Hippocampal formation (tissue), 2 donors: Measurements from ENCODE around the gene TEX26.

ENCODE experiments used
- DNase-seq, 2 donors: peaks; one replicate each; lab custom pipeline; 2025; lab: John Stamatoyannopoulos, UW

Gene TEX26

DNA sequence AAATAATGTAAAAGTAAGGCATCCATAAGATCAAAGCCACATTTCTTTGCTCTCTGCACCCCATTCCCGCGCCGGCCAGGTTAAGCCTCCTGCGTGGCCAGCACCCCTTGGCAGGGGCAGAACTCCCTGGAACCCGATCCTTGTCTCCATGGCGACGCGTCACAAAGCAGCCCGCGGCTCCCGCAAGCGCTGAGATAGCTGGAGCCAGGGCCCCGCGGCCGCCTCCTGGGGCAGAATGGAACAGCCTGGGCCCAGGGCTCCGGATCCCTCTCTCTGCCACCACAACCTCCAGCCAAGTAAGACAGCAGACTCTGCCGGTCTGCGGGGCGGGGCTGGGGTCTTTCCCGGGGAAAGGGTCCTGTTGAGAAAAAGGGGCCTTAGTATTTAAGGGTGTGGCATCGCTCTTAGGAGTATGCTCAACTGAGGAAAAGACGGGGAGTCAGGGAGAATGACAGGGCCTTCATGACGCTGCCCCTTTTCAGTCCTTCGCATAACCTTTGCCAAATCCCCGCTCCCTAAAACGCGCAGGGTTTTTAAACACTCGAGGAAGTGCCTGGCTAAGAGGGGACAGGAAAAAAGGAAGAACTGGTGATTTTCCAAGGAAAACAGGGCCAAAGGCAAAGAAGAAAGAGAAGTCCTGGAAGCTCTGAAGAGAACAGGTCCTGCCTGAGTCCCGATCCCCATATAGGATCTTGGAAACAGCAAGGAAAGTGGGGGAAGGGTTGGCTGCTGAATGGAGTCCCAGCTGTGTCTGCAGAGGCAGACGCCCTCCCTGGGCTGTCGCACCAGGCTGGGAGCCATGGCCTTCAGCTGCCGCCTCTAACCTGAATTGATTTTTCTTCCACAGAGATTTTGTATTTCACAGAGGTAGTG is at the start of gene TEX26:
TSS of gene TEX26 (plus strand) at position 176 of the 873 bp plus-strand sequence. CDS start at position 236, 60 bp downstream.
- no peak for DNase-seq

- DNase-seq, result no peak
Observed at GRCh38 chr13:30882996-30883766, 49.3 kb upstream of the TEX26 start.

DNA sequence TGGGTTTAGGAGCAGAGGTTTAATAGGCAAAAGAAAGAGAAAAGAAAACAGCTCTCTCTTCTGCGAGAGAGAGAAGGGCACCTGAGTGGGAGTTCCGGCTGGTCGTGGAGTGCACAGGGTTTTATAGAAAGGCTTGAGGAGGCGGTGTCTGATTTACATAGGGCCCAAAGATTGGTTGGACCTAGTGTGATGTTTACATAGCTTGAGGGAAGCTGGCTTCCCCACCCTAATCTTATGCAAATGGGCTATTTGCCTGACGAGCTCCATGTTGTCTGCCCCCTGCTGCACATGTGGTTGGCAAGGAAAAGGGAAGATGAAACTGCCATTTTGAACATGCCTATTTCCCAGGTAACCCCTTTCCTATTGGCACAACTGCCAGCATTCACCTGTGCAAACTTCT is 47.9 kb upstream of the TEX26 start:
- no peak for DNase-seq

DNA sequence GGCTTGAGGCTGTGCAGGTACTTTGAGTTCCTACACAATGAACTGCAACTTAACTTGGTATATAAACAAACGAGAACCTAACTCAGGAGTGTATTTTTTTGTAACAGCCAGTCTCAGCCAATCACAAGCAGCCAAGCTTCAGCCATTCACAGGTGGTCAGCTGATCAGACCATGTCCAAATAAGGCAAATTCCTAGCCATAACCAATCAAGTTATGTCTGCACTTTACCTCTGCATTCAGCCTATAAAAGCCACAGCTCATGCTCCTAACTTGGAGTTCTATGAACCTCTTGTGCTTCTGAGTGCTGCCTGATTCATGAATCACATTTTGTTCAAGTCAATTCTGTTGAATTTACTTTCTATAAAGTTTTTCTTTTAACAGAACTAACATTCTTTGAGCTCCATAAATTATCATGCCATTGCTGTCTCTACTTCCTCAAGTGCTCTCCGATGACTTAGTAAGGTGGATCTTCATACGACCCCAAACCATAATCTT is 43.2 kb upstream of the TEX26 start:
- no peak for DNase-seq

DNA sequence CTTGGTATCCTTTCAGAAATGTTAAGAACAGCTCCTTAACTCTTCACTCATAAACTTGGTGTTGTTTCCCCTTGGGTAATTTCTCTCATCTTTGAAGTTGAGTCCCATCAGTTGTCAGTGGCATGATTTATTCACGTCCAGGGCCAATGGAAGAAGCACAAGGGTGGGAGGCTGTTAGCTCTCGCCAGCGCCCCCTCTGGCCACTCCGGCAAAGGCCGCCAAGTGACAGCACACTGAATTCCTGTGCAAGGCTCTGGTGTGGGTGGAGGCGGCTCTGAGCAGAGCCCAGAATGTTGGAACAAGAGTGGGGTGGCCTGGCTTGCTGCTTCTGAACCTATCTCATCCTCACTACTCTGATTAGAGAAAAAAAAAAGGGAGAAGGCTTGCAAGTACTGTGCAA is 39.5 kb upstream of the TEX26 start:
- DNase-seq, result no peak

DNA sequence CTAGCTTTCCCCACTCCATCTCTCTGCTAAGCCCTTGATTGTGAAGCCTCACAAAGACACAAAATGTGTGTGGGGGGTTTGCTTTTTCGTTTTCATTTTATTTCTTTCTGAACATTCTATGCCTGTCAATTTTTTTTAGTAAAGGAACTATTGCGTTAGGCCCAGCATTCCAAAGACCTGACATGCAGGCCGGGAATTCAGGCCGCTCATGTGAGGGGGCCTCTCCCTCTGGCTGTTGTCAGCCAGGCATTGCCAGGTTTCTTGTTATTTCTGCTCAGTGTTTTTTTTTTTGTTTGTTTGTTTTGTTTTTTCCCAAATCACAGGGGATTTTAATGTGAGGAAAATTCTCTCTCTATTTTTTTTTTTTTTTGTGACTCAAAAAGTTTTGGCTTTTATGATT is 36.7 kb upstream of the TEX26 start:
- no peak for DNase-seq

- DNase-seq, result no peak
Observed at GRCh38 chr13:30898070-30898469, 34.4 kb upstream of the TEX26 start.

DNA sequence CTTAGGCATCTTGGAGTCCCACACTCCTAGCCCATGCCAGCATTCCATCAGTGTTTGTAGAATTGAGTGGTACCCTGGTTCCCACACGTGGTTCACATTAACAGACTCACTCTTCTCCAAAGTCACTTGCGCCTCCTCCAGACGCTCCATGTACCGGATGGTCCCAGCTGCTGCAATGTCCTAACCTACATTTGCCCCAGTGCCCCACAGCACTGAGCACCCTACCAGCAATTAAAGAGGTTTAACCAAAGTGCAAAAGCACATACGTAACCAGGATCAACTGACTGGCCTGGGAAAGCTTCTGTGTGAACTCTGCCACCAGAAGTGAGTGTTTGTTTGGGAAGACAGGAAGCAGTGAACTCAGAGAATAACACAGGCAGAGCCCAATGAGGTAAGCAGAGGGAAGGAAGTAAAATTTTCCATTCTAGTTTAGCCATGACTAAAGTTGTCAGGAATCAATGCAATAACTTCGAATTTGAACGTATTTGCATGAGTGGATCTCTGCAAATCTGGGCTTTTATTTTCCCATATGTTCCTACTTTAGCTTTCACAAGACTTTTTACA is 33.7 kb upstream of the TEX26 start:
- no peak for DNase-seq

DNA sequence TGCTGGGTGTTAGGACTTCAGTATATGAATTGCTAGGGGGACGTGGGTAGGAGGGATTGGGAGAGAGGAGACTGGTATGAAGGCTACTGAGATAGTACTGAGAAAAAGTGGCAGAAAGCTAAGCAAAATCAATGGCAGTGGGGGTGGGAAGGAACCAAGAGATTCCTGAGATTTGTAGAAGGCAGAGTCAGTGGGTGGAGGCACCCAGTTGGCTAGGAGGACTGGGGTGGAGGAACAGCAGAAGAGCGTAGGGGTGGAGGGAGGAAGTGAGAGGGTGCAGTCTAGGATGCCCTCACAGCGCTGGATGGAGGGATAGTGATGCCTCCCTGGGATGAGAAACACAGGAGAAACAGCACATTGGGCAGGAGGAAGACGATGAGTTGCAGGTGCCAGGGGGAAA is 32.0 kb upstream of the TEX26 start:
- DNase-seq, result no peak

- DNase-seq, result no peak
Observed at GRCh38 chr13:30900952-30901749, 31.3 kb upstream of the TEX26 start.

DNA sequence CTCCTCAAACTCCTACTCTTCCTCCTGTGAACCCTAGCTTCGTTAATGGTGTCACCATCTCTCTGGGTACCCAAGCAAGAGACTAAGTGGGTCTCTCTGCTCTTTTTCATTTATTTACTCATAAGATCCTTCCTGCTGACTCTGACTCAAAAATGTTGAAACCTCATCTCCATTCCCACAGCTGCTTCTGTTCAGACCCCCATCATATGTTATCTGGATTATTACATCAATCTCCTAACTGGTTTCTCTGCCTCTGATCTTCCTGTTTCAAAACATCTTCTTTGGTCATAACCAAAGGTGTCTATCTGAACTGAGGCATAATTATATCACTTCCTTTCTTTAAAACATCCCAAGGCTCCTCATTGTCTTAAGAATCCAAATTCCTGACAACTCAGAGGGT is 28.4 kb upstream of the TEX26 start:
- no peak for DNase-seq

DNA sequence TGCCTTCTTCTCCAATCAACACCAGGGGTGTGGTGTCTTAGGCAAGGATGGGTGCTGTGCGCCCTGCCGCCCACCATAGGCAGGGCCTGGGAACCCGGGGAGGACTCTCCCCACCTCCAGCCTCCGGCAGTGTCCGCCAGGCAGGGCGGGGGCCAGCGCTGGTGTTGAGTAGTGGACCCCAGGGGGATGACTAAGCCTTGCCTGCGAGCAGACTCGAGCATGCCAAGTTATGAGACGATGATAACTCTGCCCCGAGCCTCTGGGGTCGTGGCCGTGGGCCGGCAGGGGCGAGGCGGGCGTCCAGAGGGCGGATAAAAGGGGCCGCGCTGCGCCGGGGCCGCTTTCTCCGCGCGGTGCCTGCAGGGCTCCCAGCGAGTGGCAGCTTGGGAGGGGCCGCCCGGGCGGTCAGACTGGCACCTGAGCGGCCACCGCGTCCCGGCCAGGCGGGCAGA is 26.5 kb upstream of the TEX26 start, which contains the start of gene MEDAG:
TSS of gene MEDAG (plus strand) at position 340 of the 452 bp plus-strand sequence. CDS start 245 bp downstream, outside the sequence.
- no peak for DNase-seq

GRCh38 chr13:30906411-30907051 is 25.9 kb upstream of the TEX26 start:
- no peak for DNase-seq

DNA sequence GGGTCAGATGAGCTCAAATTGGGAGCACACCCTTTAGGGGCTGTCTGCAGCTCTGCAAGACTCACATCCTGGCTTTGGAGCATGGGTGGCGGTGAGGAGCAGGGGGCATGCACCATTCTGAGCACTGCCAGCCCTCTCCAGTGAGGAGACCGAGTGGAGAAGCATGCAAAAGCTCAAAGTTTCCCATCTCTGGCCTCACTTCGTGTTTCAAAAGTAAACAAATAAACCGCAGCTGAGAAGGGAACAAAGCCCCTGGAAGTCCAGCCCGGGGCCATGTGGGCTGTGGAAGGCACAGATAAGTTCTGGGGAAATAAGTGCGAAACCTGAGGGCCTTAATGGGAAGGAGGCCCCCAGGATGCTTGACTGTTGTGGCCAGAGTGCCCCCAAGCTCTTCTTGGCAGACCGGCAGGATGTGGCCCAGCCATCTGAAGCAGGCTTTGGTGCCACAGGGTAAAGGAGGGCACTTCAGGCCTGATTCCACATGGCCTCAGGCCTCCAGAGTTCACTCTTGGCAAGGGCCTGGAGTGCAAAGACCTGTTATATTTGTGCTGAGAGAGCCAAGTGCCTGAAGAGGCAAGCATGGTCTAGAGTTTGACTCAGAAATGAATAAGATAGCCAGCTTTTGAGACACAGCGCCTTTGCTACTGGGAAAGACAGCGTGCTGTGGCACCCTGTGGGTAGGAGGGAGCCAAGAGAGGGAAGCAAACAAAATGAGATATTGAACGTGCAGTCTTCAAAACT is 25.2 kb upstream of the TEX26 start:
- DNase-seq, result no peak

DNA sequence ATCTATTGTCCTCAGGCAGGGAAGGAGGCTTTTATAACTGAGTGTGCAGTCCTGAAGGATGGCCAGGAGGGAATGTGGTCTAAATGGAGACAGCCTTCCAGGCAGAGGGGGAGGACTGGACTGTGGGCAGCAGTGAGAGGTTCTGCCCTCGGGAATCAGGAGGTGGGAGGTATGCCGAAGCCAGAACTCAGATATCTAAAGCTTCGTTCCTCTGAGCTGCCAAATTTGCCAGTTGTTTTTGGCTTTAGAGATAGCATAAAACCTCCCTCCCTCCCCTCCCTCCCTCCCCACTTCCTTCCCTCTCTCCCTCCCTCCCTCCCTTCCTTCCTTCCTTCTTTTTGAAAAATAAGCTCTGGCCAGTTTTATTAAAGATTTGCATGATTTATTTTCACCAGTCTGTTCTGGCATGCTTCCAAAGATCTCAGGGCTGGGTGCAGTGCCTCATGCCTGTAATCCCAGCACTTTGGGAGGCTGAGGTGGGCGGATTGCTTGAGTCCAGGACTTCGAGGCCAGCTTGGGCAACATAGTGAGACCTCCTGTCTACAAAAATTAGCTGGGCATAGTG is 24.0 kb upstream of the TEX26 start:
- no peak for DNase-seq

DNA sequence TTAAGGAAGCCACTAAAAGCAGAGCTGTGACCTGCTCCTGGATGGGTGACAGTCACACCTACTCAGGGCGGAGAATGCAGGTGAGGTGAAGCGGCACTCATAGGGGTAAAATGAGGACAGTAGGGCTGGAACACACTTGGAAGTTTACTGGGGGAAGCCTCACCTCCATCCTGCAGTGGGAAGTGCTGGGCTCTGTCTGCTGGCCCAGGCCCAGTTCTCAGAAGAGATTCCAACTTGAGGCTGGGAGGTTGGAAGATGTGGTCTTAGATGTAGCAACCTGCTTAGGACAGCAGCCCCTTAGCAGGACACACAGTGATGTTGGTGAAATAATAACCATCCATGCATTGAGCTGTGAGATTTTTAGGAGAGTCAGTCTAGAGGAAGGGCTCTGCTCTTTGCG is 21.8 kb upstream of the TEX26 start:
- no peak for DNase-seq

GRCh38 chr13:30915691-30916541 is 16.5 kb upstream of the TEX26 start:
- DNase-seq, result no peak

GRCh38 chr13:30916991-30917390 is 15.5 kb upstream of the TEX26 start:
- DNase-seq, result no peak
